Testis (tissue), 3 donors: Measurements from ENCODE around the gene CHST8. TPM values are rescaled to one million over a fixed set of nuclear protein-coding genes. Genes with fewer than 3 reads are reported as not detected.

Experiments
- DNase-seq: peaks from one replicate; pipeline ENCODE4 v3.0.0-alpha.2; 2019
- H3K27ac ChIP-seq, 2 donors: fragments of 200-600 bp; sonication (generic); one replicate each; pipeline ENCODE4 v1.5.1; 2019
- H3K27me3 ChIP-seq: fragments of 200-600 bp; sonication (generic); one replicate; pipeline ENCODE4 v1.5.1; 2019
- H3K36me3 ChIP-seq: fragments of 200-600 bp; sonication (generic); one replicate; pipeline ENCODE4 v1.5.1; 2017; ENCODE audit warnings: low read depth; ENCODE audit errors: missing control alignments
- H3K4me1 ChIP-seq: fragments of 200-600 bp; sonication (generic); one replicate; pipeline ENCODE4 v1.5.1; 2019
- H3K4me3 ChIP-seq, 2 donors: fragments of 200-600 bp; sonication (generic); one replicate each; pipeline ENCODE4 v1.5.1; 2017 to 2019
- H3K9me3 ChIP-seq: fragments of 200-600 bp; sonication (generic); one replicate; pipeline ENCODE4 v1.5.1; 2017
- POLR2A ChIP-seq: fragments of 450-650 bp; IDR thresholded peaks from one replicate; pipeline ENCODE4 v1.6.1; 2017; ENCODE audit warnings: antibody characterized with exemption, mild to moderate bottlenecking, moderate library complexity
- WGBS, 2 donors: methylation state at CpG; one replicate each; pipeline ENCODE4 v1.1.5; 2018; 5-methylcytosine and 5-hydroxymethylcytosine counted together
- intact Hi-C: fragments of 100-400 bp; cut with DNase I; formaldehyde crosslinking; loops from one replicate; pipeline ENCODE4 v1.15.1; 2023; ENCODE audit warnings: low total_unique reads
- polyA plus RNA-seq: library from polyadenylated mRNA; stranded (reverse); fragments of 350-450 nt; fragmentation: Illumina TruSeq; extraction: RNeasy Lipid Tissue Mini Kit (QIAGEN cat#74804); gene quantifications from one replicate; pipeline ENCODE4 v1.2.3, GENCODE V29; 2014; ENCODE audit warnings: low read depth, low replicate concordance; ENCODE audit not compliant: insufficient read depth
- total RNA-seq, 2 donors: library from RNA; depleted of rRNA; stranded (reverse); fragments of >200 nt; gene quantifications; one replicate each; pipeline ENCODE4 v1.2.3, GENCODE V29; 2016
- TF ChIP-seq, protein P1 (sequence below), 3 experiments: fragments of 450-650 bp in 2 of 3; fragments of 200-600 bp in 1 of 3; sonication (generic) in 1 of 3; IDR thresholded peaks; one replicate each; pipeline ENCODE4 v1.5.1; 2016 to 2019; ENCODE audit warnings: antibody characterized with exemption in 3 of 3, mild to moderate bottlenecking in 2 of 3, moderate library complexity in 1 of 3

The CHST8 gene
- total and polyA plus RNA-seq, 3 donors from 2014 or later = 0.75 to 0.93 (median 0.79) TPM

DNA sequence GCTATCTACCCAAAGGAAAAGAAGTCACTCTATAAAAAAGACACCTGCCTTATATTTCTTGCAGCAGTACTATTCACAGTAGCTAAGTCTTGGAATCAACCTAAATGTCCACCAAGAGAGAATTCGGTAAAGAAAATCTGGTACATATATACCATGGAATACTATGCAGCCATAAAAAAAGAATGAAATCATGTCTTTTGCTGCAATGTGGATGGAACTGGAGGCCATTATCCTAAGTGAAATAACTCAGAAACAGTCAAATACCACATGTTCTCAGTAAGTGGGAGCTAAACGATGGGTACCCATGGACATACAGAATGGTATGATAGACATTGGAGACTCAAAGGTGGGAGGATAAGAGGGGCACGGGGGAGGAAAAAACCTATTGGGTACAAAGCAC is 92.4 kb downstream of the CHST8 start:
- 92 to 98% methylated on average over 3 of the region's 3 CpGs for WGBS, 2 donors
- no peaks in the 10 kb centered on the region for H3K27me3 ChIP-seq
- intact Hi-C loops = no loop called here
- H3K4me3 ChIP-seq = no peak overlapping the region
- no peaks in the 10 kb centered on the region for H3K4me1 ChIP-seq
- H3K27ac ChIP-seq = no peak overlapping the region
- no peaks in the 10 kb centered on the region for H3K36me3 ChIP-seq
- no peak for DNase-seq
- no peak for TF ChIP-seq POLR2A
- TF ChIP-seq, protein P1, sequence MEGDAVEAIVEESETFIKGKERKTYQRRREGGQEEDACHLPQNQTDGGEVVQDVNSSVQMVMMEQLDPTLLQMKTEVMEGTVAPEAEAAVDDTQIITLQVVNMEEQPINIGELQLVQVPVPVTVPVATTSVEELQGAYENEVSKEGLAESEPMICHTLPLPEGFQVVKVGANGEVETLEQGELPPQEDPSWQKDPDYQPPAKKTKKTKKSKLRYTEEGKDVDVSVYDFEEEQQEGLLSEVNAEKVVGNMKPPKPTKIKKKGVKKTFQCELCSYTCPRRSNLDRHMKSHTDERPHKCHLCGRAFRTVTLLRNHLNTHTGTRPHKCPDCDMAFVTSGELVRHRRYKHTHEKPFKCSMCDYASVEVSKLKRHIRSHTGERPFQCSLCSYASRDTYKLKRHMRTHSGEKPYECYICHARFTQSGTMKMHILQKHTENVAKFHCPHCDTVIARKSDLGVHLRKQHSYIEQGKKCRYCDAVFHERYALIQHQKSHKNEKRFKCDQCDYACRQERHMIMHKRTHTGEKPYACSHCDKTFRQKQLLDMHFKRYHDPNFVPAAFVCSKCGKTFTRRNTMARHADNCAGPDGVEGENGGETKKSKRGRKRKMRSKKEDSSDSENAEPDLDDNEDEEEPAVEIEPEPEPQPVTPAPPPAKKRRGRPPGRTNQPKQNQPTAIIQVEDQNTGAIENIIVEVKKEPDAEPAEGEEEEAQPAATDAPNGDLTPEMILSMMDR (IDR thresholded peaks at IDR 0.05) = no peak
- H3K9me3 ChIP-seq = no peaks in the 10 kb centered on the region

DNA sequence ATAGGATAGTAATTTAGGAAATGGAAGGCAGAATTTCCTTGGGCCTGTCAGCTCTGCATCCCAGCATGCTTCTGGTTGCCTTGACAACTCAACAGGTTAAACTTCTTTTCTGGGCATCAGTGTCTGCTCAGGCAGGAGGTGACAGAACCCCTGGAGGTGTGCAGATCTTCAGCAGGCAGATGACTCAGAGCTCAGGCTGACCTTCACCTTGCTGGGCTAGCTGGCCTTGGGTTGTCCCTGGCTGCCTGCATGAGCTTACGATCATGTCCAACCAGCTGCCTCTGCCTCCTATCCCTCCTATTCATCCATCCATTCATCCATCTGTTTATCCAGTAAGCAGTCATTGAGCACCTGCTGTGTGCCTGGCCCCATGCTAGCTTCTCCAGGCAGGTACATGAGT is 93.7 kb downstream of the CHST8 start:
- TF ChIP-seq POLR2A = no peak
- TF ChIP-seq, protein P1 (IDR thresholded peaks at IDR 0.05) = no peak
- Histone ChIP-seq H3K4me1 (no peaks in the 10 kb centered on the region), H3K27me3 (no peaks in the 10 kb centered on the region), H3K27ac (no peak overlapping the region), H3K36me3 (no peaks in the 10 kb centered on the region), H3K4me3 (no peak overlapping the region), H3K9me3 (no peaks in the 10 kb centered on the region)
- intact Hi-C loops = no loop called here
- WGBS, 2 donors = 82 to 83% methylated on average over 1 of the region's 1 CpG
- DNase-seq = no peak

DNA sequence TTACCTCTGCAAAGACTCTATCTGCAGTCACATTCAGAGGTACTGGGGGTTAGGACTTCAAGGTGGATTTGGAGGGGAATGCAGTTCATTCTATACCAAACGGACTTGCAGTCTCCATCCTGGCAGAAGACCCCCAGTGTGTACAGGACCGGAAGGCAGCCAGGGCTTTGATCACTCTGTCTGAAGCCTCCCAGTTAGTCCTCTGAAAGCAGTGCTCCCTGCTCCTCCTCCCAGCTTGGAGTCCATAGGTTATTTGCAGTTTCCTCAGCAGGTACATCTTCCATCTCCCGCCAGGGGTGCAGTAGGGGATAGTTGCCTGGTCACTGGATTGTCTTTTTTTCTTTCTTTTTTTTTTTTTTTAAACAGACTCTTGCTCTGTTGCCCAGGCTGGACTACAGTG is 96.1 kb downstream of the CHST8 start:
- 81 to 89% methylated on average over 3 of the region's 3 CpGs for WGBS, 2 donors
- H3K9me3 ChIP-seq = no peaks in the 10 kb centered on the region
- TF ChIP-seq, protein P1 (IDR thresholded peaks at IDR 0.05) = no peak
- TF ChIP-seq POLR2A = no peak
- H3K4me3 ChIP-seq = no peak overlapping the region
- no peaks in the 10 kb centered on the region for H3K36me3 ChIP-seq
- H3K4me1 ChIP-seq = no peaks in the 10 kb centered on the region
- intact Hi-C loops = no loop called here
- no peak for DNase-seq
- H3K27ac ChIP-seq = no peak overlapping the region
- H3K27me3 ChIP-seq = no peaks in the 10 kb centered on the region

DNA sequence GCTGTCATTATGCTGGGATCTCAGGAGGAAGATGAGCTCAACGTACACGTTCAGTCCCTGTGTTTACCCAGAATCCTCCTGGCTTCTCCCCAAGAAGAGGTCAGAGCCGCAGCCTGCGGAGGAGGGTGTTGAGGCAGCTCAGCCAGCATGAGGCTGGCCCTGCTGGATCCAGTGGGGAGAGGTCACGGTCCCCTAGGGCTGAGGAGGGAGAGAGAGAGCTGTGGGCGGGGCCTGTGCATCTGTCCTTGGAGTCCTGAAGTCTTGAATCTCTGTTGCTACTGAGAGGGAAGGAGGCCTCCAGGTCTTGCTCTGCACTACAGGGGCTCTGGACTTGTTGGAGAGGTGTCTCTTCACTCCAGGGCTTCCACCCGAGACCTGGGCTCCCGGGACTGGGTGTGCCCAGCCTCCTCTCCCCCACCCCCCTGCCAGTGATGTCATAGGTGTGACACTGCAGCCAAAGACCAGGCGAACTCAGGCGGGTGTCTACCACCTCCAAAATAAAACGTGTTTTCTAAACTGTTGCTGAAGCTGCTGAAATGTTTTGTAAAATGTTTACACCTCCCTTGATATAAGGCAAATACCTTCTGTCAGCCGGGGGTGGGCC is 97.0 kb downstream of the CHST8 start:
- Histone ChIP-seq H3K27me3 (no peaks in the 10 kb centered on the region), H3K9me3 (no peaks in the 10 kb centered on the region), H3K36me3 (no peaks in the 10 kb centered on the region), H3K4me3 (no peak overlapping the region), H3K4me1 (no peaks in the 10 kb centered on the region), H3K27ac (no peak overlapping the region)
- DNase-seq = no peak
- intact Hi-C loops = no loop called here
- WGBS, 2 donors = 61% methylated on average over 12 of the region's 12 CpGs
- TF ChIP-seq, protein P1 (IDR thresholded peaks at IDR 0.05) = no peak
- TF ChIP-seq POLR2A = no peak
